CD14-positive monocyte (primary cell): ENCODE data around the gene TBC1D4. TPM values are rescaled to one million over a fixed set of nuclear protein-coding genes. Genes with fewer than 3 reads are reported as not detected.

Experiments
- DNase-seq, 3 donors: peaks; one replicate each; pipeline ENCODE4 v3.0.0-alpha.2; 2011 to 2022
- H2AFZ ChIP-seq: 2 replicates; pipeline ENCODE4 v1.6.0; 2012; ENCODE audit warnings: mild to moderate bottlenecking, low read depth, low read length, inconsistent platforms; ENCODE audit not compliant: insufficient read depth, poor library complexity, severe bottlenecking
- H3K27ac ChIP-seq, 2 donors: 1 replicate in 1 of 2; 2 replicates in 1 of 2; pipeline ENCODE4 v1.5.1; 2012 to 2013; ENCODE audit warnings: low read length in 2 of 2, control low read depth in 1 of 2, inconsistent platforms in 1 of 2, low read depth in 1 of 2, mild to moderate bottlenecking in 1 of 2
- H3K27me3 ChIP-seq, 2 donors: one replicate each; pipeline versions ENCODE4 v1.6.0 to v1.6.1; 2011 to 2013; ENCODE audit warnings: low read length in 2 of 2; ENCODE audit not compliant: control insufficient read depth in 2 of 2, insufficient read depth in 2 of 2
- H3K36me3 ChIP-seq, 2 donors: replicated peaks in 1 of 2; 1 replicate in 1 of 2; 2 replicates in 1 of 2; pipeline versions ENCODE4 v1.5.1 to v1.6.1; 2012 to 2013; ENCODE audit warnings: low read length in 2 of 2, control low read depth in 1 of 2, inconsistent platforms in 1 of 2, mild to moderate bottlenecking in 1 of 2; ENCODE audit not compliant: insufficient read depth in 2 of 2, control insufficient read depth in 1 of 2
- H3K4me1 ChIP-seq, 2 donors: 1 replicate in 1 of 2; 2 replicates in 1 of 2; pipeline versions ENCODE4 v1.5.1 to v1.6.1; 2012 to 2013; ENCODE audit warnings: low read length in 2 of 2, control low read depth in 1 of 2, inconsistent platforms in 1 of 2, mild to moderate bottlenecking in 1 of 2, moderate library complexity in 1 of 2; ENCODE audit not compliant: insufficient read depth in 2 of 2, control insufficient read depth in 1 of 2
- H3K4me2 ChIP-seq: replicated peaks from 2 replicates; pipeline ENCODE3; 2012; ENCODE audit warnings: low read length, moderate library complexity, mild to moderate bottlenecking; ENCODE audit not compliant: poor library complexity, severe bottlenecking; ENCODE audit errors: extremely low read depth
- H3K4me3 ChIP-seq, 3 experiments: fragments of 200-600 bp in 1 of 3; sonication (generic) in 1 of 3; replicated peaks in 1 of 3; 1 replicate in 2 of 3; 2 replicates in 1 of 3; pipeline ENCODE4 v1.5.1; 2011 to 2013; ENCODE audit warnings: low read length in 3 of 3, mild to moderate bottlenecking in 3 of 3, control low read depth in 2 of 3, low read depth in 2 of 3, inconsistent platforms in 1 of 3, moderate library complexity in 1 of 3
- H3K79me2 ChIP-seq: 2 replicates; pipeline ENCODE4 v1.6.0; 2012; ENCODE audit warnings: mild to moderate bottlenecking, control low read depth, inconsistent platforms, low read length, moderate library complexity; ENCODE audit not compliant: insufficient read depth
- H3K9ac ChIP-seq: 2 replicates; pipeline ENCODE4 v1.6.0; 2017; ENCODE audit warnings: low read length, mild to moderate bottlenecking; ENCODE audit not compliant: insufficient read depth, poor library complexity, severe bottlenecking
- H3K9me3 ChIP-seq, 2 donors: replicated peaks in 1 of 2; 1 replicate in 1 of 2; 2 replicates in 1 of 2; pipeline versions ENCODE4 v1.5.1 to v1.6.1; 2012 to 2013; ENCODE audit warnings: low read length in 2 of 2, control low read depth in 1 of 2; ENCODE audit not compliant: control insufficient read depth in 1 of 2, insufficient read depth in 1 of 2
- H4K20me1 ChIP-seq: 2 replicates; pipeline ENCODE4 v1.6.0; 2012; ENCODE audit warnings: mild to moderate bottlenecking, low read length, control low read depth, moderate library complexity; ENCODE audit not compliant: insufficient read depth
- H3K27ac Mint-ChIP-seq, 7 donors: one replicate each; pipeline ENCODE4 v1.8.0; 2020; ENCODE audit warnings: mild to moderate bottlenecking in 7 of 7, mixed read lengths in 7 of 7, moderate library complexity in 6 of 7, inconsistent platforms in 2 of 7
- H3K27me3 Mint-ChIP-seq, 3 donors: one replicate each; pipeline ENCODE4 v1.8.0; 2021 to 2022; ENCODE audit warnings: low read depth in 3 of 3, mild to moderate bottlenecking in 3 of 3, mixed read lengths in 3 of 3, moderate library complexity in 3 of 3, inconsistent platforms in 1 of 3
- H3K36me3 Mint-ChIP-seq, 2 donors: one replicate each; pipeline ENCODE4 v1.8.0; 2020; ENCODE audit warnings: mixed read lengths in 2 of 2, inconsistent platforms in 1 of 2, mild to moderate bottlenecking in 1 of 2
- H3K4me1 Mint-ChIP-seq: one replicate; pipeline ENCODE4 v1.8.0; 2020; ENCODE audit warnings: mild to moderate bottlenecking, mixed read lengths
- H3K4me3 Mint-ChIP-seq, 2 donors: one replicate each; pipeline ENCODE4 v1.8.0; 2020; ENCODE audit warnings: mild to moderate bottlenecking in 2 of 2, mixed read lengths in 2 of 2, moderate library complexity in 1 of 2
- H3K9me3 Mint-ChIP-seq, 7 donors: one replicate each; pipeline ENCODE4 v1.8.0; 2020 to 2022; ENCODE audit warnings: mixed read lengths in 7 of 7, mild to moderate bottlenecking in 6 of 7, moderate library complexity in 6 of 7, inconsistent platforms in 2 of 7
- CTCF ChIP-seq: fragments of 200-600 bp; IDR thresholded peaks from one replicate; pipeline ENCODE4 v1.8.0; 2022; ENCODE audit warnings: antibody characterized with exemption, mild to moderate bottlenecking
- WGBS: methylation state at CpG from one replicate; pipeline ENCODE4 v1.1.5; 2013; ENCODE audit warnings: missing lambda C conversion rate; ENCODE audit not compliant: insufficient coverage; 5-methylcytosine and 5-hydroxymethylcytosine counted together
- intact Hi-C, 2 donors: fragments of 100-400 bp; cut with micrococcal nuclease; formaldehyde crosslinking; loops; one replicate each; pipeline versions ENCODE4 v1.15.0 to v1.15.1; 2023
- polyA plus RNA-seq, 3 donors: library from polyadenylated mRNA; depleted of rRNA in 1 of 3; unstranded in 2 of 3; stranded (reverse) in 1 of 3; fragments of 300-500 nt in 2 of 3; fragments of >200 nt in 1 of 3; fragmentation: Illumina TruSeq in 2 of 3; gene quantifications; 1 replicate in 2 of 3; 2 replicates in 1 of 3; pipeline ENCODE4 v1.2.3, GENCODE V29; 2012 to 2021

TBC1D4 gene
- polyA plus RNA-seq, 3 donors = 2.0 to 6.7 (median 2.5) TPM

GRCh38 chr13:75369981-75370380 is 112.0 kb downstream of the TBC1D4 start:
- Histone ChIP-seq H4K20me1 (no peaks in the 10 kb centered on the region), H3K4me3 (no peak overlapping the region), H3K4me1 (peaks cover 7 to 9% of the 10 kb centered on the region in 2 donors), H3K36me3 (no peaks in the 10 kb centered on the region), H3K27me3 (no peaks in the 10 kb centered on the region), H3K4me2 (no peak overlapping the region), H3K9me3 (no peaks in the 10 kb centered on the region), H3K27ac (no peak overlapping the region), H3K79me2 (no peaks in the 10 kb centered on the region), H2AFZ (no peak overlapping the region), H3K9ac (no peak overlapping the region)
- Mint-ChIP-seq H3K27ac (no peak overlapping the region), H3K4me3 (no peak overlapping the region), H3K27me3 (no peaks in the 10 kb centered on the region), H3K9me3 (no peaks in the 10 kb centered on the region), H3K4me1 (peaks cover 7% of the 10 kb centered on the region), H3K36me3 (no peaks in the 10 kb centered on the region)
- WGBS = 97% methylated on average over 3 of the region's 3 CpGs
- DNase-seq = no peak
- intact Hi-C loops = no loop called here
- TF ChIP-seq CTCF = no peak

GRCh38 chr13:75368167-75368566 is 113.8 kb downstream of the TBC1D4 start:
- DNase-seq = no peak
- no peak overlapping the region for H3K27ac ChIP-seq
- no peak overlapping the region for H2AFZ ChIP-seq
- no peaks in the 10 kb centered on the region for H3K79me2 ChIP-seq
- Mint-ChIP-seq H3K36me3 (no peaks in the 10 kb centered on the region), H3K4me1 (peaks cover 7% of the 10 kb centered on the region), H3K9me3 (no peaks in the 10 kb centered on the region), H3K27ac (no peak overlapping the region), H3K27me3 (peaks cover 0 to 3% (median 0%) of the 10 kb centered on the region in 3 donors), H3K4me3 (no peak overlapping the region)
- no peaks in the 10 kb centered on the region for H3K27me3 ChIP-seq
- intact Hi-C loops = no loop called here
- 73% methylated on average over 2 of the region's 3 CpGs for WGBS
- peaks cover 7 to 9% of the 10 kb centered on the region in 2 donors for H3K4me1 ChIP-seq
- no peaks in the 10 kb centered on the region for H3K9me3 ChIP-seq
- H3K9ac ChIP-seq = no peak overlapping the region
- no peak overlapping the region for H3K4me3 ChIP-seq
- no peak overlapping the region for H3K4me2 ChIP-seq
- H4K20me1 ChIP-seq = no peaks in the 10 kb centered on the region
- TF ChIP-seq CTCF = no peak
- H3K36me3 ChIP-seq = no peaks in the 10 kb centered on the region
